Keratinocyte (primary cell): Measurements from ENCODE around the gene RAET1G. TPM values are rescaled to one million over a fixed set of nuclear protein-coding genes. Genes with fewer than 3 reads are reported as not detected.
"Not testable (repeated sequence)": the region's sequence is repeated elsewhere in the genome, so short reads cannot be mapped to it uniquely, and the experiment has no call there.

ENCODE experiments used
- DNase-seq: peaks from one replicate; pipeline ENCODE4 v3.0.0-alpha.2; 2011; ENCODE audit warnings: low read depth, missing footprints, low spot score
- FAIRE-seq: peaks from 2 replicates; lab custom pipeline; 2011; peaks lifted over from hg19 to GRCh38; lab: Jason Lieb, UNC
- H2AFZ ChIP-seq: 2 replicates; pipeline ENCODE4 v1.6.0; 2012; ENCODE audit warnings: low read length, control low read depth, inconsistent platforms; ENCODE audit not compliant: control insufficient read depth
- H3K27ac ChIP-seq: 2 replicates; pipeline ENCODE4 v1.5.1; 2011; ENCODE audit warnings: low read length; ENCODE audit not compliant: control insufficient read depth, insufficient read depth
- H3K27me3 ChIP-seq: 3 replicates; pipeline ENCODE4 v1.6.0; 2011; ENCODE audit warnings: low read length; ENCODE audit not compliant: control insufficient read depth, insufficient read depth; ENCODE audit errors: extremely low read depth
- H3K36me3 ChIP-seq, 2 experiments: 2 replicates in 1 of 2; 3 replicates in 1 of 2; pipeline ENCODE4 v1.5.1; 2011; ENCODE audit warnings: low read length in 2 of 2, mild to moderate bottlenecking in 1 of 2; ENCODE audit not compliant: control insufficient read depth in 2 of 2, insufficient read depth in 2 of 2; ENCODE audit errors: extremely low read depth in 1 of 2
- H3K4me1 ChIP-seq: 3 replicates; pipeline ENCODE4 v1.5.1; 2011; ENCODE audit warnings: low read length; ENCODE audit not compliant: control insufficient read depth, insufficient read depth; ENCODE audit errors: extremely low read depth
- H3K4me2 ChIP-seq: 3 replicates; pipeline ENCODE4 v1.6.0; 2011; ENCODE audit warnings: low read depth, low read length; ENCODE audit not compliant: control insufficient read depth, insufficient read depth; ENCODE audit errors: extremely low read depth
- H3K4me3 ChIP-seq, 3 experiments: fragments of 200-600 bp in 1 of 3; sonication (generic) in 1 of 3; 2 replicates in 2 of 3; 3 replicates in 1 of 3; pipeline ENCODE4 v1.5.1; 2011 to 2016; ENCODE audit warnings: low read length in 3 of 3, mild to moderate bottlenecking in 3 of 3, control low read depth in 2 of 3, inconsistent platforms in 1 of 3, low read depth in 1 of 3, mixed read lengths in 1 of 3, mixed run types in 1 of 3, moderate library complexity in 1 of 3; ENCODE audit not compliant: control insufficient read depth in 2 of 3, insufficient read depth in 2 of 3; ENCODE audit errors: extremely low read depth in 1 of 3
- H3K79me2 ChIP-seq: 2 replicates; pipeline ENCODE4 v1.6.0; 2012; ENCODE audit warnings: low read length; ENCODE audit not compliant: control insufficient read depth, insufficient read depth
- H3K9ac ChIP-seq: 3 replicates; pipeline ENCODE4 v1.6.0; 2011; ENCODE audit warnings: low read length; ENCODE audit not compliant: control insufficient read depth, insufficient read depth; ENCODE audit errors: extremely low read depth
- H3K9me1 ChIP-seq: 3 replicates; pipeline ENCODE4 v1.6.0; 2011; ENCODE audit warnings: low read length; ENCODE audit not compliant: control insufficient read depth, insufficient read depth; ENCODE audit errors: extremely low read depth
- H3K9me3 ChIP-seq: 2 replicates; pipeline ENCODE4 v1.5.1; 2012; ENCODE audit warnings: low read depth, low read length; ENCODE audit not compliant: control insufficient read depth
- H4K20me1 ChIP-seq: 3 replicates; pipeline ENCODE4 v1.6.0; 2011; ENCODE audit warnings: low read length; ENCODE audit not compliant: control insufficient read depth, insufficient read depth; ENCODE audit errors: extremely low read depth
- CTCF ChIP-seq, 3 experiments: IDR thresholded peaks in 1 of 3; conservative IDR thresholded peaks in 1 of 3; optimal IDR thresholded peaks in 1 of 3; 2 replicates in 2 of 3; 3 replicates in 1 of 3; pipeline versions ENCODE3 to v1.5.1; 2011; ENCODE audit warnings: low read length in 3 of 3, mild to moderate bottlenecking in 3 of 3, moderate library complexity in 2 of 3, control low read depth in 1 of 3, inconsistent platforms in 1 of 3; ENCODE audit not compliant: insufficient read depth in 2 of 3; ENCODE audit errors: extremely low read depth in 1 of 3
- EZH2 ChIP-seq: IDR thresholded peaks from one replicate; pipeline ENCODE4 v1.6.1; 2012; ENCODE audit warnings: inconsistent platforms, mild to moderate bottlenecking, low read length, moderate library complexity
- dilution Hi-C: fragments of 300-500 bp; cut with MboI; formaldehyde crosslinking; loops from one replicate; pipeline ENCODE4 v1.7.0; 2020; ENCODE audit warnings: low sequenced_read_pairs; ENCODE audit not compliant: extremely low pct_ligation_motif_present
- polyA plus RNA-seq, 5 experiments: library from polyadenylated mRNA; depleted of rRNA in 3 of 5; stranded (reverse) in 3 of 5; stranded (forward) in 1 of 5; unstranded in 1 of 5; fragments of >200 nt; gene quantifications; 1 replicate in 1 of 5; 2 replicates in 3 of 5; 3 replicates in 1 of 5; pipeline versions ENCODE4 v1.2.1 to v1.2.3, GENCODE V29; 2011 to 2012; ENCODE audit warnings: missing spikeins in 2 of 5, low read depth in 1 of 5, low replicate concordance in 1 of 5

Gene RAET1G
- polyA plus RNA-seq, 1 donor (not counting 4 experiments of a cell fraction or from before 2014, with no cell fraction given) = 16.4 TPM

GRCh38 chr6:149960488-149960887, 37.6 kb upstream of the RAET1G start:
- H4K20me1 ChIP-seq = no peaks in the 10 kb centered on the region
- H3K9me1 ChIP-seq = no peaks in the 10 kb centered on the region
- H3K79me2 ChIP-seq = no peaks in the 10 kb centered on the region
- H3K9ac ChIP-seq = no peak overlapping the region
- H3K27ac ChIP-seq = no peak overlapping the region
- no peak overlapping the region for H3K4me3 ChIP-seq
- TF ChIP-seq CTCF (optimal IDR thresholded peaks at IDR 0.05 in 1 of 3, IDR thresholded peaks at IDR 0.05 in 1 of 3, conservative IDR thresholded peaks at IDR 0.05 in 1 of 3; ENCODE audit: extremely low read depth in 1 of 3, insufficient read depth in 2 of 3, low read length in 3 of 3) (no peak), EZH2 (no peak)
- dilution Hi-C loops = no loop called here
- DNase-seq (no peak), FAIRE-seq (no peak)
- H3K27me3 ChIP-seq = peaks cover 36% of the 10 kb centered on the region
- H3K36me3 ChIP-seq = no peaks in the 10 kb centered on the region
- H3K4me2 ChIP-seq = no peak overlapping the region
- H3K9me3 ChIP-seq = no peaks in the 10 kb centered on the region
- peaks cover 10% of the 10 kb centered on the region for H3K4me1 ChIP-seq
- H2AFZ ChIP-seq = no peak overlapping the region

GRCh38 chr6:149959806-149960205, 36.9 kb upstream of the RAET1G start:
- DNase-seq, H3K27ac ChIP-seq, H3K9me3 ChIP-seq, H3K9ac ChIP-seq, H3K4me3 ChIP-seq, H3K9me1 ChIP-seq, H3K4me1 ChIP-seq, FAIRE-seq, H2AFZ ChIP-seq, H3K79me2 ChIP-seq, H4K20me1 ChIP-seq, H3K4me2 ChIP-seq, dilution Hi-C loops, H3K36me3 ChIP-seq: not testable (repeated sequence)
- H3K27me3 ChIP-seq = peaks cover 35% of the 10 kb centered on the region

- not testable (repeated sequence) for H4K20me1 ChIP-seq, FAIRE-seq
- H3K27me3 ChIP-seq = peaks cover 36% of the 10 kb centered on the region
These were observed 35.2 kb upstream of the RAET1G start for GRCh38 chr6:149958124-149958523.

More at GRCh38 chr6:149958124-149958523, 35.2 kb upstream of the RAET1G start:
- H3K27ac ChIP-seq, H3K9me3 ChIP-seq, dilution Hi-C loops, H3K36me3 ChIP-seq, H3K4me1 ChIP-seq, DNase-seq, H3K9ac ChIP-seq, H2AFZ ChIP-seq, H3K79me2 ChIP-seq, H3K4me3 ChIP-seq, H3K9me1 ChIP-seq, H3K4me2 ChIP-seq: not testable (repeated sequence)
